HCT116 (cell line): ENCODE measurements around the gene PSORS1C1.

Experiments used
- EGR1 ChIP-seq: IDR thresholded peaks from 2 replicates; pipeline ENCODE4 v1.6.1; 2012; ENCODE audit warnings: low read depth
- EZH2 ChIP-seq: fragments of 200-600 bp; sonication (generic); IDR thresholded peaks from 2 replicates; pipeline ENCODE4 v1.6.1; 2017; ENCODE audit warnings: antibody characterized with exemption, mixed run types
- EZH2phosphoT487 ChIP-seq: fragments of 200-600 bp; IDR thresholded peaks from 2 replicates; pipeline ENCODE4 v1.6.1; 2018; ENCODE audit warnings: antibody characterized with exemption, borderline replicate concordance
- JUND ChIP-seq: IDR thresholded peaks from 2 replicates; pipeline ENCODE4 v1.6.1; 2012
- POLR2A ChIP-seq: IDR thresholded peaks from 2 replicates; pipeline ENCODE4 v1.7.0; 2011; ENCODE audit warnings: borderline replicate concordance; ENCODE audit not compliant: insufficient read depth, insufficient read length; ENCODE audit errors: extremely low read depth
- POLR2AphosphoS5 ChIP-seq: IDR thresholded peaks from 2 replicates; pipeline ENCODE4 v1.6.1; 2011; ENCODE audit warnings: mild to moderate bottlenecking, low read depth, low read length, moderate library complexity
- RAD21 ChIP-seq: IDR thresholded peaks from 2 replicates; pipeline ENCODE4 v1.6.1; 2012; ENCODE audit warnings: low read depth, mild to moderate bottlenecking
- SIN3A ChIP-seq: IDR thresholded peaks from 2 replicates; pipeline ENCODE4 v1.6.1; 2012; ENCODE audit warnings: low read depth
- SP1 ChIP-seq: IDR thresholded peaks from 2 replicates; pipeline ENCODE4 v1.6.1; 2012; ENCODE audit warnings: low read depth
- ZNF274 ChIP-seq: fragments of 200-500 bp; sonication (Bioruptor generic); IDR thresholded peaks from 2 replicates; pipeline ENCODE4 v1.6.1; 2014; ENCODE audit warnings: mild to moderate bottlenecking, low read depth, low read length, inconsistent platforms
- TF ChIP-seq, protein P1 (sequence below), 3 experiments: fragments of 200-600 bp in 1 of 3; sonication (generic) in 1 of 3; IDR thresholded peaks in 2 of 3; conservative IDR thresholded peaks in 1 of 3; 2 replicates each; pipeline ENCODE4 v1.5.1; 2012 to 2017; ENCODE audit warnings: low read depth in 2 of 3, low read length in 2 of 3, antibody characterized with exemption in 1 of 3, borderline replicate concordance in 1 of 3, control low read depth in 1 of 3, mild to moderate bottlenecking in 1 of 3, mixed read lengths in 1 of 3, mixed run types in 1 of 3, moderate library complexity in 1 of 3; ENCODE audit not compliant: insufficient read depth in 1 of 3
- TF ChIP-seq, protein P2 (sequence below): IDR thresholded peaks from 2 replicates; pipeline ENCODE4 v1.6.1; 2012; ENCODE audit warnings: low read depth
- TF ChIP-seq, protein P3 (sequence below): IDR thresholded peaks from 2 replicates; pipeline ENCODE4 v1.6.1; 2012

DNA sequence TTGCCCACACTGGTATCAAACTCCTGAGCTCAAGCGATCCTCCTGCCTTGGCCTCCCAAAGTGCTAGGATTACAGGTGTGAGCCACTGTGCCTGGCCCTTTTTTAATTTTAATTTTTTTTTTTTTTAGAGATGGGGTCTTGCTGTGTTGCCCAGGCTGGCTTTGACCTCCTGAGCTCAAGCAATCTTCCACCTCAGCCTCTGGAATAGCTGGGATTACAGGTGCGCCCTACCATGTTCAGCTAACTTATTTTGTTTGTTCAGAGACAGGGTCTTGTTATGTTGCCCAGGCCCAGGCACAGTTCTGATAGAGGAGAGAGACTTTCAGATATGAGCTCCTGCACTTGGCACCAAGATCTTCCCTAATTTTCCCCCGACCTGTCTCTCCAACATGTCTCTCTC lies 16.2 kb downstream of the PSORS1C1 start:
- no peak for TF ChIP-seq POLR2AphosphoS5
- TF ChIP-seq, protein P1, sequence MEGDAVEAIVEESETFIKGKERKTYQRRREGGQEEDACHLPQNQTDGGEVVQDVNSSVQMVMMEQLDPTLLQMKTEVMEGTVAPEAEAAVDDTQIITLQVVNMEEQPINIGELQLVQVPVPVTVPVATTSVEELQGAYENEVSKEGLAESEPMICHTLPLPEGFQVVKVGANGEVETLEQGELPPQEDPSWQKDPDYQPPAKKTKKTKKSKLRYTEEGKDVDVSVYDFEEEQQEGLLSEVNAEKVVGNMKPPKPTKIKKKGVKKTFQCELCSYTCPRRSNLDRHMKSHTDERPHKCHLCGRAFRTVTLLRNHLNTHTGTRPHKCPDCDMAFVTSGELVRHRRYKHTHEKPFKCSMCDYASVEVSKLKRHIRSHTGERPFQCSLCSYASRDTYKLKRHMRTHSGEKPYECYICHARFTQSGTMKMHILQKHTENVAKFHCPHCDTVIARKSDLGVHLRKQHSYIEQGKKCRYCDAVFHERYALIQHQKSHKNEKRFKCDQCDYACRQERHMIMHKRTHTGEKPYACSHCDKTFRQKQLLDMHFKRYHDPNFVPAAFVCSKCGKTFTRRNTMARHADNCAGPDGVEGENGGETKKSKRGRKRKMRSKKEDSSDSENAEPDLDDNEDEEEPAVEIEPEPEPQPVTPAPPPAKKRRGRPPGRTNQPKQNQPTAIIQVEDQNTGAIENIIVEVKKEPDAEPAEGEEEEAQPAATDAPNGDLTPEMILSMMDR (IDR thresholded peaks at IDR 0.05 in 2 of 3, conservative IDR thresholded peaks at IDR 0.05 in 1 of 3; ENCODE audit: borderline replicate concordance in 1 of 3, insufficient read depth in 1 of 3, low read depth in 2 of 3, low read length in 2 of 3): no peak
- no peak for TF ChIP-seq SP1
- no peak for TF ChIP-seq SIN3A
- TF ChIP-seq POLR2A: no peak
- TF ChIP-seq RAD21: no peak
- no peak for TF ChIP-seq EGR1
- TF ChIP-seq, protein P2, sequence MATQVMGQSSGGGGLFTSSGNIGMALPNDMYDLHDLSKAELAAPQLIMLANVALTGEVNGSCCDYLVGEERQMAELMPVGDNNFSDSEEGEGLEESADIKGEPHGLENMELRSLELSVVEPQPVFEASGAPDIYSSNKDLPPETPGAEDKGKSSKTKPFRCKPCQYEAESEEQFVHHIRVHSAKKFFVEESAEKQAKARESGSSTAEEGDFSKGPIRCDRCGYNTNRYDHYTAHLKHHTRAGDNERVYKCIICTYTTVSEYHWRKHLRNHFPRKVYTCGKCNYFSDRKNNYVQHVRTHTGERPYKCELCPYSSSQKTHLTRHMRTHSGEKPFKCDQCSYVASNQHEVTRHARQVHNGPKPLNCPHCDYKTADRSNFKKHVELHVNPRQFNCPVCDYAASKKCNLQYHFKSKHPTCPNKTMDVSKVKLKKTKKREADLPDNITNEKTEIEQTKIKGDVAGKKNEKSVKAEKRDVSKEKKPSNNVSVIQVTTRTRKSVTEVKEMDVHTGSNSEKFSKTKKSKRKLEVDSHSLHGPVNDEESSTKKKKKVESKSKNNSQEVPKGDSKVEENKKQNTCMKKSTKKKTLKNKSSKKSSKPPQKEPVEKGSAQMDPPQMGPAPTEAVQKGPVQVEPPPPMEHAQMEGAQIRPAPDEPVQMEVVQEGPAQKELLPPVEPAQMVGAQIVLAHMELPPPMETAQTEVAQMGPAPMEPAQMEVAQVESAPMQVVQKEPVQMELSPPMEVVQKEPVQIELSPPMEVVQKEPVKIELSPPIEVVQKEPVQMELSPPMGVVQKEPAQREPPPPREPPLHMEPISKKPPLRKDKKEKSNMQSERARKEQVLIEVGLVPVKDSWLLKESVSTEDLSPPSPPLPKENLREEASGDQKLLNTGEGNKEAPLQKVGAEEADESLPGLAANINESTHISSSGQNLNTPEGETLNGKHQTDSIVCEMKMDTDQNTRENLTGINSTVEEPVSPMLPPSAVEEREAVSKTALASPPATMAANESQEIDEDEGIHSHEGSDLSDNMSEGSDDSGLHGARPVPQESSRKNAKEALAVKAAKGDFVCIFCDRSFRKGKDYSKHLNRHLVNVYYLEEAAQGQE: no peak
- no peak for TF ChIP-seq EZH2phosphoT487
- TF ChIP-seq, protein P3, sequence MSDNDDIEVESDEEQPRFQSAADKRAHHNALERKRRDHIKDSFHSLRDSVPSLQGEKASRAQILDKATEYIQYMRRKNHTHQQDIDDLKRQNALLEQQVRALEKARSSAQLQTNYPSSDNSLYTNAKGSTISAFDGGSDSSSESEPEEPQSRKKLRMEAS: no peak
- no peak for TF ChIP-seq EZH2
- no peak for TF ChIP-seq ZNF274
- no peak for TF ChIP-seq JUND
